ENCODE data around the gene FEN1. TPM values are rescaled to one million over a fixed set of nuclear protein-coding genes. Genes with fewer than 3 reads are reported as not detected.

FEN1 gene
- total and polyA plus RNA-seq, 2 of the 13 experiments (the other 11 are each of a cell fraction or from before 2014, with no cell fraction given): 12.4 to 102 TPM

- TF ChIP-seq ZNF646 (CRISPR knock-in tag; IDR thresholded peaks at IDR 0.05) (no peak), MEIS2 (CRISPR knock-in tag; IDR thresholded peaks at IDR 0.05) (peak; percentile 78), MAF1 (CRISPR knock-in tag; IDR thresholded peaks at IDR 0.05; ENCODE audit: borderline replicate concordance) (peak; percentile 83), ZBTB43 (CRISPR knock-in tag; conservative IDR thresholded peaks at IDR 0.05) (0 out of 2 replicates have a peak, but pooled peaks have one; percentile 58), ZNF354B (CRISPR knock-in tag; IDR thresholded peaks at IDR 0.05) (no peak), SKIL (CRISPR knock-in tag; IDR thresholded peaks at IDR 0.05; ENCODE audit: borderline replicate concordance) (peak; percentile 39; the same call in 1 of the 2 replicates), ZNF329 (CRISPR knock-in tag; IDR thresholded peaks at IDR 0.05; ENCODE audit: low read depth) (no peak), GATAD1 (CRISPR knock-in tag; IDR thresholded peaks at IDR 0.05) (no peak), PRDM4 (CRISPR knock-in tag; IDR thresholded peaks at IDR 0.05; ENCODE audit: borderline replicate concordance) (no peak), ZNF180 (CRISPR knock-in tag; IDR thresholded peaks at IDR 0.05; ENCODE audit: borderline replicate concordance, low read depth) (no peak), SMAD3 (CRISPR knock-in tag; IDR thresholded peaks at IDR 0.05) (no peak), HMGXB4 (CRISPR knock-in tag; IDR thresholded peaks at IDR 0.05; ENCODE audit: borderline replicate concordance in 1 of 2, low read depth in 1 of 2) (peak; percentile 36 to 65; a peak in 2 of 4 replicates), PLRG1 (conservative IDR thresholded peaks at IDR 0.05) (no peak)
Observed at GRCh38 chr11:61814958-61815789, 22.5 kb downstream of the FEN1 start (continued).
